ENCODE data around the gene NOVA1. TPM values are rescaled to one million over a fixed set of nuclear protein-coding genes. Genes with fewer than 3 reads are reported as not detected.

Gene NOVA1
- total and polyA plus RNA-seq, 4 donors = 0.24 to 0.79 (median 0.58) TPM

GRCh38 chr14:26427097-26427496, 170.7 kb downstream of the NOVA1 start (continued):
- TF ChIP-seq HNF4G (IDR thresholded peaks at IDR 0.05) (no peak), HNF4A (conservative IDR thresholded peaks at IDR 0.05) (no peak), ATF3 (IDR thresholded peaks at IDR 0.05) (no peak), FOXA1 (IDR thresholded peaks at IDR 0.05) (no peak)

- no peak overlapping the region for H3K4me3 ChIP-seq (ENCODE audit: low read depth in 1 of 3, low read length in 3 of 3)
- no peak for DNase-seq (ENCODE audit: low spot score)
- H3K9ac ChIP-seq (ENCODE audit: low read depth in 1 of 2, low read length in 2 of 2) = no peak overlapping the region
- H3K27me3 ChIP-seq (ENCODE audit: control insufficient read depth in 4 of 4, insufficient read depth in 4 of 4, low read length in 3 of 4) = no peaks in the 10 kb centered on the region
- no peak overlapping the region for H3K27ac ChIP-seq (ENCODE audit: low read depth in 1 of 2, low read length in 2 of 2)
- 64% methylated on average over 2 of the region's 2 CpGs for WGBS
- H3K4me1 ChIP-seq (ENCODE audit: control insufficient read depth in 4 of 4, insufficient read depth in 4 of 4, low read length in 3 of 4) = no peaks in the 10 kb centered on the region
- H3K36me3 ChIP-seq (ENCODE audit: control insufficient read depth in 4 of 4, insufficient read depth in 3 of 4, low read depth in 1 of 4, low read length in 3 of 4) = no peaks in the 10 kb centered on the region
- H3K9me3 ChIP-seq (ENCODE audit: control insufficient read depth in 4 of 4, low read length in 3 of 4) = no peaks in the 10 kb centered on the region
- no peak for TF ChIP-seq RXRA (IDR thresholded peaks at IDR 0.05)
- TF ChIP-seq YY1 (IDR thresholded peaks at IDR 0.05) = no peak
Observed at GRCh38 chr14:26424537-26424936, 173.3 kb downstream of the NOVA1 start.

GRCh38 chr14:26415618-26416123, 182.2 kb downstream of the NOVA1 start:
- Histone ChIP-seq H3K4me1 (ENCODE audit: control insufficient read depth in 4 of 4, insufficient read depth in 4 of 4, low read length in 3 of 4) (no peaks in the 10 kb centered on the region), H3K9me3 (ENCODE audit: control insufficient read depth in 4 of 4, low read length in 3 of 4) (no peaks in the 10 kb centered on the region), H3K9ac (ENCODE audit: low read depth in 1 of 2, low read length in 2 of 2) (no peak overlapping the region), H3K27me3 (ENCODE audit: control insufficient read depth in 4 of 4, insufficient read depth in 4 of 4, low read length in 3 of 4) (no peaks in the 10 kb centered on the region), H3K4me3 (ENCODE audit: low read depth in 1 of 3, low read length in 3 of 3) (no peak overlapping the region), H3K27ac (ENCODE audit: low read depth in 1 of 2, low read length in 2 of 2) (no peak overlapping the region), H3K36me3 (ENCODE audit: control insufficient read depth in 4 of 4, insufficient read depth in 3 of 4, low read depth in 1 of 4, low read length in 3 of 4) (no peaks in the 10 kb centered on the region)
- 55% methylated on average over 7 of the region's 7 CpGs for WGBS
- DNase-seq (ENCODE audit: low spot score) = no peak
- peak in 1 of 2 donors; percentile 19 for TF ChIP-seq RXRA (IDR thresholded peaks at IDR 0.05)
- peak in 1 of 2 donors; percentile 25 for TF ChIP-seq HNF4A (conservative IDR thresholded peaks at IDR 0.05)
- no peak for TF ChIP-seq YY1 (IDR thresholded peaks at IDR 0.05)
- no peak for TF ChIP-seq ATF3 (IDR thresholded peaks at IDR 0.05)

GRCh38 chr14:26414926-26415325, 182.9 kb downstream of the NOVA1 start:
- no peak overlapping the region for H3K27ac ChIP-seq (ENCODE audit: low read depth in 1 of 2, low read length in 2 of 2)
- no peak overlapping the region for H3K4me3 ChIP-seq (ENCODE audit: low read depth in 1 of 3, low read length in 3 of 3)
- H3K9me3 ChIP-seq (ENCODE audit: control insufficient read depth in 4 of 4, low read length in 3 of 4) = no peaks in the 10 kb centered on the region
- H3K9ac ChIP-seq (ENCODE audit: low read depth in 1 of 2, low read length in 2 of 2) = no peak overlapping the region
- no peaks in the 10 kb centered on the region for H3K27me3 ChIP-seq (ENCODE audit: control insufficient read depth in 4 of 4, insufficient read depth in 4 of 4, low read length in 3 of 4)
- no peaks in the 10 kb centered on the region for H3K36me3 ChIP-seq (ENCODE audit: control insufficient read depth in 4 of 4, insufficient read depth in 3 of 4, low read depth in 1 of 4, low read length in 3 of 4)
- TF ChIP-seq TAF1 (conservative IDR thresholded peaks at IDR 0.05) = no peak
- TF ChIP-seq FOXA2 (IDR thresholded peaks at IDR 0.05) = no peak
- no peak for TF ChIP-seq CTCF (IDR thresholded peaks at IDR 0.05; ENCODE audit: low read depth, low read length, missing input control)
- TF ChIP-seq JUND (IDR thresholded peaks at IDR 0.05) = no peak
- no peak for TF ChIP-seq ZBTB33 (IDR thresholded peaks at IDR 0.05)
- no peak for TF ChIP-seq SP1 (IDR thresholded peaks at IDR 0.05)
- TF ChIP-seq MAX (IDR thresholded peaks at IDR 0.05) = no peak
- TF ChIP-seq HNF4A (conservative IDR thresholded peaks at IDR 0.05) = no peak
- TF ChIP-seq GABPA (IDR thresholded peaks at IDR 0.05 in 1 of 2, conservative IDR thresholded peaks at IDR 0.05 in 1 of 2) = no peak
- H3K4me1 ChIP-seq (ENCODE audit: control insufficient read depth in 4 of 4, insufficient read depth in 4 of 4, low read length in 3 of 4) = no peaks in the 10 kb centered on the region
- DNase-seq (ENCODE audit: low spot score) = no peak

All from liver (tissue), 9 donors.